WTC11 (cell line): Measurements from ENCODE around the gene SLC7A14.

ENCODE experiments used
- CTCF ChIP-seq: fragments of 200-600 bp; IDR thresholded peaks from 2 replicates; pipeline ENCODE4 v1.8.0; 2022; ENCODE audit warnings: antibody characterized with exemption
- E2F1 ChIP-seq: sonication (generic); formaldehyde crosslinking; IDR thresholded peaks from 2 replicates; pipeline ENCODE4 v1.8.0; 2022; ENCODE audit warnings: mild to moderate bottlenecking, missing genetic modification reagents
- IRF1 ChIP-seq: sonication (generic); formaldehyde crosslinking; IDR thresholded peaks from 2 replicates; pipeline ENCODE4 v1.8.0; 2023; ENCODE audit warnings: missing genetic modification reagents
- JAZF1 ChIP-seq: fragments of 250-450 bp; sonication (Bioruptor Pico); IDR thresholded peaks from 2 replicates; pipeline ENCODE4 v1.9.0; 2021; ENCODE audit warnings: moderate library complexity, mild to moderate bottlenecking, inconsistent platforms
- MAX ChIP-seq: sonication (generic); formaldehyde crosslinking; IDR thresholded peaks from 2 replicates; pipeline ENCODE4 v1.8.0; 2022; ENCODE audit warnings: mild to moderate bottlenecking, missing genetic modification reagents
- STAT6 ChIP-seq: sonication (generic); formaldehyde crosslinking; conservative IDR thresholded peaks from 2 replicates; pipeline ENCODE4 v1.8.1; 2023; ENCODE audit warnings: mild to moderate bottlenecking, low read depth, missing genetic modification reagents, moderate library complexity
- TEAD4 ChIP-seq: sonication (generic); formaldehyde crosslinking; IDR thresholded peaks from 2 replicates; pipeline ENCODE4 v1.8.0; 2022; ENCODE audit warnings: mild to moderate bottlenecking, missing genetic modification reagents
- TP53 ChIP-seq: sonication (generic); formaldehyde crosslinking; IDR thresholded peaks from 2 replicates; pipeline ENCODE4 v1.8.1; 2023; ENCODE audit warnings: mild to moderate bottlenecking, missing genetic modification reagents
- USF1 ChIP-seq: sonication (generic); formaldehyde crosslinking; IDR thresholded peaks from 2 replicates; pipeline ENCODE4 v1.8.0; 2022; ENCODE audit warnings: mild to moderate bottlenecking, missing genetic modification reagents
- USF2 ChIP-seq: sonication (generic); formaldehyde crosslinking; IDR thresholded peaks from 2 replicates; pipeline ENCODE4 v1.8.1; 2023; ENCODE audit warnings: mild to moderate bottlenecking, missing genetic modification reagents, moderate library complexity

GRCh38 chr3:170475092-170475685 lies 110.7 kb downstream of the SLC7A14 start:
- TF ChIP-seq TP53 = no peak
- no peak for TF ChIP-seq CTCF
- TF ChIP-seq STAT6 = no peak
- no peak for TF ChIP-seq USF2 (CRISPR knock-in tag)
- no peak for TF ChIP-seq TEAD4 (CRISPR knock-in tag)
- no peak for TF ChIP-seq IRF1 (CRISPR knock-in tag)
- TF ChIP-seq JAZF1 (CRISPR knock-in tag) = no peak
- no peak for TF ChIP-seq USF1 (CRISPR knock-in tag)
- TF ChIP-seq E2F1 (CRISPR knock-in tag) = no peak
- TF ChIP-seq MAX (CRISPR knock-in tag) = no peak
